NCI-H1092 treated with DMSO at 0.1 percent for 48 hours (cell line): ENCODE results near the gene DNAJB6.
A peak's percentile ranks its signal among the peaks of the same experiment; 100 is the strongest.

Experiments
- DNase-seq: peaks from one replicate; lab custom pipeline; 2025; lab: John Stamatoyannopoulos, UW

The DNAJB6 gene

DNA sequence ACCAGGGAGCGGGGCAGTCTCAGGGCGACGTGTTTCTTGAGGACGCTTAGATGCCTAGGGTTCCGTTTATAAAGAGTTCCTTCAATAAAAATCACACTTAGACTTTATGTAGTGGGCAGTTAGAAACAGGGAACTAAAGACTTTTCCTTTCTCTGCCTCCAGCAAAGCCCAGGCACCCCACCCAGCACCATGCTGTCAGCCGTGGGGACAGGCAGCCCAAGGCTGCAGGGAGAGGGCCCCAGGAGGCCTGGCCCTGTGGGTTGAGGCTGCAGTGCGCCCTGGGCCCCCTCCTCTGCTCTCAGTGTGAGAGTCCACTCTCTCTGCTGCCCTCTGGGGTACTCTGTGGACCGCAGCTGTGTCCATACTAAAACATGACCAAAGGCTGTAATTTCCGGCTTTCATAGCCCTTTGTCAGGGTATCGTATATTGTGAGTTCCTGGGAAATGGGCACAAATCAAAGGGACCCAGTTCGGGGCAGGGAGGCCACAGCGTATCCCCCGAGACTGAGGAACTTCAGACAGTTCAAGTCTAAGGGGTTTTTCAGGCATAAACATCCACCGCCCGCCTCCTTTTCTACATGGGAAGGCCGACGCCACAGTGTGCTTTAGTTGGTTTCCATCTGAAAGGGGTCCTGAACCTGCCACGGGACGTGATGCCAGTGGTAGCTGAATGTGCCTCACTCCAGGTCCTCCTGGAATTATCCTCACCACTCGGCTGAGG is 59.7 kb downstream of the DNAJB6 start:
- DNase-seq, result no peak

DNA sequence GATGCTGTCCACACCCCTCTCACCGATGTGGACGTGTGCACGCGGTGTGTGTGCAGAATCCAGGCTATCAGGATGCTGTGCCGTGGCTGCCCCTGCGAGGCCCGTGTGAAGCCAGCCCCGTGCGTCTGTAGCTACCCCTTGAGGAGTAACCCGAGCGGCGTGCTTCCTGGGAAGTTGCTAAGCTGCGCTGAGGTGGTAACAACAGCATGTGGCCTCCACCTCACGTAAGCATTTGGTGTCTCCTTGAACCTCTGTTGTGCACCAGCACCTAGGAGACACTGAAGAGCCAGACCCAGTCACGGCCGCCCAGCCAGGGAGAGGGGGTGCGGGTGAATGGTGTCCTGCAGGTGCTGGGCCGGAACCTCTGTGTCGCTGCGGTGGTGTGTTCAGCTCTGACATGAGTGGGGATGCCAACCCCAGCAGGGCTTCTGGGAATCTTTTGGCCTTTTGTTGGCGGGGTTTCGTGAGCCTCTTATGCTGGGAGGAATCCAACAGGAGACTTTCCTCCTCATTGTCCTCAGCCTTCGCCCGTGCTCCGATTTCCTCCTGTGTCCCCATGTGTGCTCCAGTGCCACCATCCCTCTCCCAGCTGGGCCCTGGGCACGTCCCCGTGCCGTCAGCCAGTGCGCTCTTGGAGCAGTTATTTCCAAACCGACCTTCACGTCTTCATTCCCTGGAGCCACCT is 60.4 kb downstream of the DNAJB6 start:
- no peak for DNase-seq

DNA sequence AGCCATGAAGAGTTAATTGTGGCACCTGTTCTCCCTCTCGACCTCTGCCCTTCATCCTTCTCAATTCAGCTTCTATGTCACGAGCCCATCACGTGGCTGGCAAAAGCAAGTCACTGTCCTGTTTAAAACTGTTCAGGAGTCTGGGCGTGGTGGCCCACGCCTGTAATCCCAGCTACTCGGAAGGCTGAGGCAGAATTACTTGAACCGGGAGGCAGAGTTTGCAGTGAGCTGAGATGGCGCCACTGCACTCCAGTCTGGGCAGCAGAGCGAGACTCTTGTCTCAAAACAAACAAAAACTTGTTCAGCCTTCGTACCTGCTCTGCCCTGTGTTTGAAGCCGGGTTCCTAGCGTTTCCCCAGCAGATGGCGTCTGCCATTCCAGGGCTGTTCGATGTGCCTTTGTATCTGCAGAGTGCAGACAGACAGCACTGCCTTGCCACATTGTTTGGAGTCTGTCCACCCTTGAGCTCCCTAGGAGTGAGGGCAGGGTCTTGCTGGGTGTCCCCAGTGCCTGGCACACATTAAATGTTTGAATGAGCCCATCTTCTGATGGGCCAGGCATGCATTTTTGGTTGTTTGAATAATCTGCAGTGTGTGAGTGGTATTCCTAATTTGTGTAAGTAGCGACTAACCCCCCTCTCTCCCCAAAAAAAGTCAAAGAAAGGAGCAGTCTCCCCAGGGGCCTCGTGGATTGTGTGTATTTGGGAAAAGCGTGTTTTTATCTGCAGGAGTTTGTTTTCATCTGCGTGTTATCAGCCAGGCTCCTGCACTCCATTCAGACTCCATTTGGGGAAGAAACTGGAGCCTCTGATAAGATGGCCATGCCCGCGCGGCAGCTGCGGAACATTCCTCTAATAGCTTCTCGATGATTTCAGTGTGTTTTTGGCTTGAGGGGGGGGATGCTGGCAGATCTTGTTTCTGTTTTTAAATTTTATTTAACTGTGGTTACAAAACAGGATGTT is 61.2 kb downstream of the DNAJB6 start:
- peak; percentile 2 for DNase-seq

DNA sequence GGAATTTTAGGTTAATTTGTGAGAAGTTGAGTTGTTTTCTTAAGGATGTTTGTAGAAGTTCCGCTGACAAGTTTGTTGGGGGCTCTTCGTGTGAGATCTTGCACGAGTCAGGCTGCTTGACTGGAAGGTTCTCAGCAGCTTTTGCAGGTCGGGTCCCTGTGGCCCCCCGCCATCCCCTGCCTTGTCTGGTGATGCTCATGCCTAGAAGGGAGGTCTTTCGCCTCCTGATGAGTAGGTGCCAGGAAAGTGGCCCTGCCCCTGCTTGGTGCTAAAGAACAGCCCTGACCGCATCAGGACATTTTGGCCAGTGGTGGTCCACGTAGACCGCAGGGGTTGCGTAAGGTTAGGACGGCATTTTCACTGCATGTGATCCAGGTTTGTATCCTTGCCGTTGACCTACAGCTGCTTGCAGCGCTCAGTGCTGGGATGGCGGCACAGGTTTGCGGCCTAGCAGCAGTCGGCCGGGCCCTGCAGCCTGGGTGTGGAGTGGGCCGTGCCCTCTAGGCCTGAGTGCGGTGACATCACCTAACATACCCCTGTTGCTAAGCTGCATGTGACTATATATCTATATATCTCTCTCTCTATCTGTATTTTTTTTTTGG is 62.4 kb downstream of the DNAJB6 start:
- no peak for DNase-seq

DNA sequence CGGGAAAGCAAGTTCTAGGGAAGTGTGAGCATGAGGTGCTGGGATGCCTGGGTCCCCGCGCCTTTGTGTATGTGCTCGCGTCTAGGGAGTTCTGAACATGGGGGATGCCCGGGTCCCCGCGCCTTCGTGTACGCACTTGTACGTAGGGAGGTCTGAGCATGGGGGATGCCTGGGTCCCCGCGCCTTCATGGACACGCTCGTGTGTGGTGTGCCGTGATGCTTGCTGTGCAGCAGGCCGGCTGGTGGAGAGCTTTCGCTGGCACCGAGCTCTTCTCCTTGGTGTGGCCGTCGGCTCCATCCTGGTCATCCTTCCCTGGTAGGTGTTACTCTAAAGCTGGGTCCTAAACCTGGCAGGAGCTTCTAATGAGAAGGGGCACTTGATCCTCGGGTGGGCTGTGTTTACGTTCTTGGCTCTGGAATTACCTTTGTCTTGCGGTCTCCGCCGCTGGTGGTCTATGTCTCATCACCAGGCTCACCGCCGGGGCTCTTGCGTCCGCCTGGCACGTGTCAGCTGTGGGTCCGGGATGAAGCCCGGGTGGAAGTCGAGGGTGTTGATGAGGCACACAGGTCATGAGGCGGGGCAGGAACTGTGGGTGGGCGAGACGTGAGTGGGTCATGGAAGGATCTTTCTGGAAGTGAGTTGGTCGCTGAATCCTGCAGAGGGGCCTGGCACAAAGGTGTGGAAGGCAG is 63.5 kb downstream of the DNAJB6 start:
- DNase-seq, result no peak

DNA sequence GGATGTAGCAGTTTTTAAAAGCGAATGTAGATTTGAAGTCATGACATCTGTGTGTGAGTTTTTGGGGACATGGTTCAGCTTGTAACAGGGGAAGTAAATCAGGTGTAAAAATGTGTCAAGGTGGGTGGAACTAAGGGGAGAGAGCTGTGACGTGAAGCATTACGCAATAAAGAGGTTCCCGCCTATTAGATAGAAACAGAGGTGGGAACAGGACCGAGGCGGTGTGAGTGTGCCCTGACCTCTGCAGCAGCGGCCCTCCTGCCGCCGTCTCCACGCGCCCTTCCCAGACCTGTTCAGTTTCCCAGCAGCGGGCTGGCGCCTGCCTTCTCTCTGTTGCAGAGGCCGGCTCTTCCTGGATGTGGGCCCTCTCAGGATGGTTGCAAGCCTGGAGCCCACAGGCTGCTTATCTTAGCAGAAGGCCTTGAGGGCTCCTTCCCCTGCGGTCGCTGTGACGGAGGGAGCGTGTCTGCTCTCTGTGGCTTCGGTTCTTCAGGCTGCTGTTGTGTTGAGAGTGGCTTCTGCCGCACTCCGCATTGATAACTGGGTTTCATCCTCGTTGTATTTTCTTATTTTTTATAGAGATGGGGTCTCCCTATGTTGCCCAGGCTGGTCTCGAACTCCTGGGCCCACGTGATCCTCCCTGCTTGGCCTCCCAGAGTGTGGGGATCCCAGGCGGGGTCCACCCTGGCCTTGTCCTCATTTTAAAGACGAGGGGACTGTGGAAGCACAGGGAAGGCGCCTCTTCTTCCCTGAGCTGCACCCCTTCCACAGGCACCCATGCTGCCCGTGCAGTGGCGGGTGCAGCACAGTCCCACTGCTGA is 65.0 kb downstream of the DNAJB6 start:
- DNase-seq, result no peak

DNA sequence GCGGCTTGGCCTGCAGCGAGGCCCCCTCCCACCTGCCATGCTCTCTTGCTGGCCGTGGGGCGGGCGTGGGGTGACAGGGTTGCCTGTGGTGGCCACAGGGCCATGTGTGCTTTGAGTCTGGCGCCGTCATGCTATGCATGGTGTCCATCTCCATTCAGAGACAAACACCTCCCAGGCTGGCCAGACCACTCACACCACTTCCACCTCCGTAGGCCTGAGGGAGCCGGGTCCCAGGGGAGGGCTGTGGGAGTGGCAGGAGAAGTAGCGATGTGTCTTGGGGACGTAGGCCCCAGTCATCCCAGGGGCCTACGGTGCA is 65.5 kb downstream of the DNAJB6 start:
- no peak for DNase-seq

DNA sequence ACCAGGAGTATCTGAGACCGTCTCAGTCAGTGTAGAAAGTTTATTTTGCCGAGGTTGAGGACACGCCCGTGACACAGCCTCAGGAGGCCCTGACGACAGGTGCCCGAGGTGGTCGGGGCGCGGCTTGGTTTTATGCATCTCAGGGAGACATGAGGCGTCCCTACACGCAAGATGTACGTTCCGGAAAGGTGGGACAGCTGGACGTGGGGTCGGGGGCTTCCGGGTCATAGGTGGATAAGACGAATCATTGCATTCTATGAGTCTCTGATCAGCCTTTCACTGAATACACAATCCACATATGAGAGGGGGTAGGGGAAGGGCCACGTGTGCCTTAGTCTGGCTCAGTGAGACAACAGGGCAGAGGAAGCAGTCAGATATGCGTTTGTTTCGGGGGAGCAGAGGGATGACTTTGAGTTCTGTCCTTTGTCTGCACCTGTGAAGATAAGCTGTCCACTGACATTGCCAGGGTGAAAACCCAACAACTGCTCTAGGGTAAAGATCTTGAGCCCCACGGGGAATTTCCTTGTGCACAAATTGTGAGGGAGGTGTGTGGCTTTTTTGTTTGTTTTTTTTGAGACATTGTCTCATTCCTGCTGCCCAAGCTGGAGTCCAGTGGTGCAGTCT is 66.2 kb downstream of the DNAJB6 start:
- no peak for DNase-seq

DNA sequence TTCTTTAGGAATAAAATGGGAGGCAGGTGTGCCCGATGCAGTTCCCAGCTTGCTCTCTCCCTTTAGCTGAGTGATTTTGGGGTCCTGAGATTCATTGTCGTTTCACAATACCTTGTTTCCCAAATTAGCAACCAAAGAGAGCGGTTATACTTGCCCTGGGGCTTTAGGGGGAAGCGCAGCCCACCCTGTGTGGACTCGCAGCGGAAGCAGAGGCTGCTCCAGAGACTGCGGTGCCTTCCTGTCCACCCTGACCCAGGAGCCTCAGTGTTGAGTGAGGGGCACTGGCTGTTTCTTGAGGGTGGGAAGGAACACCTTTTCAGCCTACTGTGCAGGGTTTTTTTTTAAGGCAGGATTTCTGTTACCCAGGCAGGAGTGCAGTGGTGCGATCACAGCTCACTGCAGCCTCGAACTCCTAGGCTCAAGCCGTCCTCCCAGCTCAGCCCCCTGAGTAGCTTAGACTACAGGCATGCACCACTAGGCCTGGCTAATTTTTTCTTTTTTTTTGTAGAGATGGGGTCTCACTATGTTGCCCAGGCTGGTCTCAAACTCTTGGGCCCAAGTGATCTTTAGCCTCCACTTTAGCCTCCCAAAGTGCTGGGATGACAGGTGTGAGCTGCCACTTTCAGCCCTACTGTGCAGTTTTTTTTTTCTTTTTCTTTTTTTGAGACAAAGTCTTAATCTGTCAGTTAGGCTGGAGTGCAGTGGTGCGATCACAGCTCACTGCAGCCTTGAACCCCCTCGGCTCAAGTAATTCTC is 67.0 kb downstream of the DNAJB6 start:
- DNase-seq, result no peak

DNA sequence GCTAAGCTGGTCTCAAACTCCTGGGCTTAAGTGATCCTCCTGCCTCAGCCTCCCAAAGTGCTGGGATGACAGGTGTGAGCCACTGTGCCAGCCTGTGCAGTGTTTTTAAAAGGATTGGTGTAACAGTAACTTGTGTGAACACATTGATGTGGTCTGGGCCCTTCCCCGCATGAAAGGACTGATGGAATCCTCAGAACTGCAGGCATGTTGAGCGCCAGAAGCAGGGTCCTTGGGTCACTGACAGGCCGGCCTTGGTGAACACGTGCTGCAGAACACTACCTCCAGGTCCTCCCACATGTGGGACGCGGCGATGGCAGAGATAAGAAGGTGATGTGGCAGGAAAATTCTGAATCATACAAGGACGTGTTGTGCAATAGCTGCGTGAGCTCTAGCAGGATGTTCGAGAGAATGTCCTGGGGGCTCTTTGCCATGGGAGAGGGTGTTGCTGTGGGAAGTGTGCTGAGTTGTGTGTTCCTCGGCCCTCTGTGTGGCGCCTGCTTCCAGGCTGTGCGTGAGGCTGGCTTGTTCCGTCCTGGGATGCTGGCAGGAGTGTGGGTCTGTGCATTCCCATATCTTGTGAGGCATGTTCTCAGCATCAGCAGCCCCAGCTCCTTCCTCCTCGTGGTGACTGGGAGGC is 68.2 kb downstream of the DNAJB6 start:
- no peak for DNase-seq

DNA sequence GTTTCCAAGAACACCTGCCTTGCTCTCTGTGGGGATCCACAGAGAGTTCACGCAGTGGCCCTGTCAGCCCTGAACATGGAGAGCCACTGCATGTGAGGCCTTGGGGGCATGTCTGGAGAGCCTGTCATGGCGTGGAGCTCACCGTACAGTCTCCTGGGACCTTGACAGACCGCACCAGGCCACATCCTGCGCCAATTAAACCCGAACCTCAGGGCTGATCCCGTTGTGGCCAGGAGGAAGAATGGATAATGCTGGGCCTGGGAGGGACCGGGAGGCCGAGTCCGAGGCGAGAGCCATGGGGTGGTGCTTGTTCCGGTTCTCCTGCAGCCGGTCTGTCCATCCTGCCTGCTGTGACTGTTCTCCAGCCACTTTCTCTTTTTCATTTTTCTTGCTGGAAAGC is 68.7 kb downstream of the DNAJB6 start:
- DNase-seq, result no peak

DNA sequence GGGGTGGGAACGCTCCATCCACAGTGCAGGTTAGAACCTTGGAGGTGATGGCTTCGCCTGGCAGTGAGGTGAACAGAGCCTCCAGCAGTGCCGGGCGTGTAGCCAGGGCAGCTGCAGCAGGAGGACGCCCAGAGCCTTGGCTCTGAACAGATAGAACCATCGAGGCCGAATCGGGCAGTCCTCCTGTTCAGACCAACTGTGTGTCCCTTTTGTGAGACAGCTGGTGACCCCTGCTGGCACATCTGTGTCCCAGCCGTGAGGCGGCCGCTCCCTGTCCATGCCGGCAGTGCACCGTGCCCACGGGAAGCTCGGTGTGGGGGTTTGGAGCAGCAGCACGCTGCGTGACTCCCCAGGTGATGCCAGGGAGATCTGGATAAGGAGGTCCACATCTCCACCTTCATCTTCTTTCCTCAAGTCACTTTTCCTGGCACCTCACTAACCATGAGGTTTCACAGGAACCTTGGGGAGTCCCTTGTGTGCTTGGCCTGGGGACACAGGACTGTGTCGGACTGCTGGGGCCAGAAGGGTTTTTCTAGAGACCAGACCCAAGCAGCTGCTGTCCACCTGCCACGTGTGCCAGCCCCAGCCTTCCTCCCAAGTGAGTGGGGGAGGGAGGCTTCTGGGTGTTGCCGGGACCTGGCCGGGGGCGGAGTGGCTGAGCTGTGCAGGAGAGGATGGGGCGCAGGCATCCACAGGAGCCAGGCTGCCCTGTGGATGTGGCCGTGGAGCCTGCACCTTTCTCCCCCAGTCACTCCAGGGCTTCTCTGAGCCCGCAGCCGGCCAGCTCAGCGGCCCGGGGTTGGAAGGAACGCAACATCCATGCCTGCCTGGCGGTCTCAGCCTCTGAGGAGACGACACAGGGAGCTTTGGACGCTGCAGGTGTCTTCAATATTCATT is 69.4 kb downstream of the DNAJB6 start:
- no peak for DNase-seq

DNA sequence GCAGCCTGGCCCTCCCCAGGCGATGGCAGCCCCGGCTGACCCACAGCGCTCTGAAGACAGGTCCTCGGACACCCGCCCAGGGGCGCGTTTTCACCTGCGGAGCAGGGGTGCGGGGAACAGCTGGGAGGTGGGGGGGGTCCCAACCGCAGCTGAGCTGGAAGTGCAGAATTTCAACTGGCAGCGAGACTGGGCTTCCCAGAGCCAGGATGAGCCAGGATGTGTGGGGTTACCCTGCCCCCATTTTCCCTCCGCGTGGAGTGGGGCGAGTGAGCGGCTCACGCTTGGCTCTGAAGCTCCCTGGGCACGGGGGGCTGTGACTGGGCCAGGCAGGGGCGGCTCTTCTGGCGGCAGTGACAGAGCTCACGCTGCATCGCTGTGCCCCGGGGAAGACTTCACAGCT is 70.2 kb downstream of the DNAJB6 start:
- no peak for DNase-seq

DNA sequence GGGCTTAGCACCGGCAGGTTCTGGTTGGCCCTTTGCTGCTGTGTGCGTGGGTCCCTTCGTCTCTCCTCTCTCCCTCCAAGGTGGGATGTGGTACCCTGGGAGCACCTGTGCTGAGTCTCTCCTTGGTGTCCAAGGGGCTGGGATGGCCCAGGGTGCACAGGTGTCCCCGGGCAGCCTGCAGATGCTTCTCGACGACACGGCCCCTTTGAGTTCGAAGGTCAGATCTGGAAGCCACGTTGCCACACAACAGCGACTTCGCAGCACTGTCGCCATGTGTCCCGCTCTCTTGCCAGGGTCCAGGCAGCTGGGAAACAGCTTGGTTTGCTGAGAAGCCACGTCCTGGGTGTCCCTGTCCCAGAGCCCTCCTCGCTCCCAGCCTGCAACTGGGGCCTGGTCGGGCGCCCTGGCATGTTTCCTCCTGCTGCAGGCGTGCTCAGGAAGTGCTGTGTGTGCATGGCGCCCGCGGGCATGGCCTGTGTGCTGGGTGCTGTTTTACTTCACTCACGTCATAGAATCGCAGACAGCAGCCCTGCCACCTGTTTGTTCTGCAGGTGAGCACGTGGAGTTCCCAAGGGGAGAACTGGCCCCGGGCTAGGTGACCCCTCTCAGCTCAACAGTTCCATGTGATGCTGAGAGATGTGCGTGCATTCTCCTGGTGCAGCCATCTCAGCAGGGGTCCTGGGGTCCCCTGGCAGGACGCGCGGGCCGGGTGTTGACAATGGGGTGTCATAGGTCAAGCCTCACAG is 70.9 kb downstream of the DNAJB6 start:
- no peak for DNase-seq

DNA sequence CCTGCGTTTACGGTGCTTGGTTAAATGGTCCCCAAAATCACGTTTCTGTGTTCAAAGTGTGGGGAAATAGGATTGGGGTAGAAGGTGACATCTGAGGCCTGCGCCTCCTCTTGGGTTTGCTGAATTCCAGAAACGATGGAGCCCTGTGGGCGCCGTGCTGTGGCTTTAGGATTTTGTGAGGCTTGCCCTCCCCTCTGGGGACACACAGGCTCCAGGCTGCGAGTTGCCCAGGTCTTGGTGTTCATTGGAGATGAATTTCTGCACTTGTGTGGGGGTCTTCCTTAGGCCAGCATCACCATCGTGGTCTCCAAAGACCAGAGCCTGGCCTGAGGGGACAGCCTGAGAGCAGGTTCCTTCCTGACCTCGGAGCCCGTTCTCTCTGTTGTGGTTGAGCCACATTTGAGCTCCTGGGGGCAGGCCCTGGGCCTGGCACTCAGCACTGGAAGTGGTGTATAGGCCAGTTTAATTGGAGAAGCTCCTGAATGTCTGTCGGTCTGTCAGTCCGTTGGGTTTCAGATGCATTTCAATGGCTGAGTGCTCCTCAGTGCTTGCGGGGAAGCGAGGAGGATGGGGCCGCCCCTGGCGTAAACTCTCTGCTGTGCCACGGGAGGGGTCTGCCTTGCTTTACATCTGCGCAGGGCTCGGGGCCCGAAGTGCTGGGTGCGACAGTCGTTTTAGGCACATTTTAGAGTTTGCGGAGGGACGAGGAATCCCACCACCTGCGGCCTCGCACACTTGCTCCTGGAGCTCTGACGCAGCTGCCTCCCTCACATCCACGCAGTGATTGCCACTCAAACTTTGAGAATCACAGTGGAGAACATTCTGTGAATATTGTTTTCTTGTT is 71.7 kb downstream of the DNAJB6 start:
- no peak for DNase-seq

DNA sequence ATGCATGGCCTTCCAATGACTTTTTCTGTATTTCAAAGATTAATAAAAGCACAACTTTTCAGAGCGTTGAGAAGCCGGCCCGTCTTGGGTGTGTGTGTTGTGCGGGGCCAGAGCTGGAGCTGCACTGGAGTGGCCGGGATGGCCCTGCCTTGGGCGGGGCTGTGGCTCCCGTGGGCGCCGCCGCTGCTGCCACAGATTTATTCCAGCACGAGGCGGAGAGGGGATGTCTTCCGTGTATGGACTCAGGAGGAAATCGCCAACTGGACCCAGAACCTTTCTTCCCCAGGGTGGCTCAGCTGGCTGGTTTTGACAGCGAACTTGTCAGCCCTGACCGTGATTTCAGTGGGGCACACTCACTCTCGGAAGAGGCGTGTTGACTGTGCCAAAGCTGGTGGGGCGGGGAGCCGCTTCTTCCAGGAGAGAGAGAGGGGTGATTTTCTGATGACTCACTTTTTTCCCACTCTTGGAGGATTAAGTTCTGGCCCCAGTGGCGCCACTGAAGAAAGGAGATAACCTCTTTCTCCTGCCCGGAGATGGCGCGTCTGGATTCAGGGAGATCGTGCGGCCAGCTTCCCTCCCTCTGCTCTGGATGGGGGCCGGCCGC is 72.4 kb downstream of the DNAJB6 start:
- no peak for DNase-seq
